HepG2 (cell line): ENCODE data around the gene ZNF132. TPM values are rescaled to one million over a fixed set of nuclear protein-coding genes. Genes with fewer than 3 reads are reported as not detected.

Source experiments
- AHR ChIP-seq: IDR thresholded peaks from 2 replicates; pipeline ENCODE4 v1.6.1; 2018; ENCODE audit warnings: missing genetic modification reagents, missing compliant biosample characterization
- ASH2L ChIP-seq: fragments of 300-600, 200-600 bp; sonication (generic); IDR thresholded peaks from 2 replicates; pipeline ENCODE4 v1.7.0; 2017; ENCODE audit warnings: low read depth, mild to moderate bottlenecking, moderate library complexity, mixed read lengths, low read length; ENCODE audit not compliant: insufficient read length
- CCDC6 ChIP-seq: sonication (generic); formaldehyde crosslinking; IDR thresholded peaks from 2 replicates; pipeline ENCODE4 v1.8.1; 2022; ENCODE audit warnings: mild to moderate bottlenecking, missing genetic modification reagents, moderate library complexity
- NCOA2 ChIP-seq: sonication (generic); formaldehyde crosslinking; IDR thresholded peaks from 2 replicates; pipeline ENCODE4 v1.8.0; 2022; ENCODE audit warnings: inconsistent platforms
- NR0B2 ChIP-seq: sonication (generic); formaldehyde crosslinking; IDR thresholded peaks from 2 replicates; pipeline ENCODE4 v1.4.0; 2020; ENCODE audit warnings: mild to moderate bottlenecking, missing genetic modification reagents
- ONECUT2 ChIP-seq: sonication (generic); formaldehyde crosslinking; IDR thresholded peaks from 2 replicates; pipeline ENCODE4 v1.4.0; 2020; ENCODE audit warnings: missing genetic modification reagents
- PAXIP1 ChIP-seq: sonication (generic); formaldehyde crosslinking; conservative IDR thresholded peaks from 2 replicates; pipeline ENCODE4 v1.4.0; 2020; ENCODE audit warnings: mild to moderate bottlenecking, missing genetic modification reagents, moderate library complexity
- PBX3 ChIP-seq: sonication (generic); formaldehyde crosslinking; IDR thresholded peaks from 2 replicates; pipeline ENCODE4 v1.8.1; 2023; ENCODE audit warnings: missing genetic modification reagents, inconsistent platforms, borderline replicate concordance
- PITX1 ChIP-seq: sonication (generic); formaldehyde crosslinking; IDR thresholded peaks from 2 replicates; pipeline ENCODE4 v1.5.1; 2020; ENCODE audit warnings: mild to moderate bottlenecking, missing genetic modification reagents
- TEF ChIP-seq: sonication (generic); formaldehyde crosslinking; IDR thresholded peaks from 2 replicates; pipeline ENCODE4 v1.5.0; 2020; ENCODE audit warnings: missing genetic modification reagents
- TIGD3 ChIP-seq: sonication (generic); formaldehyde crosslinking; IDR thresholded peaks from 2 replicates; pipeline ENCODE4 v1.5.1; 2020; ENCODE audit warnings: mild to moderate bottlenecking, missing genetic modification reagents, borderline replicate concordance
- ZMYM4 ChIP-seq: sonication (generic); formaldehyde crosslinking; IDR thresholded peaks from 2 replicates; pipeline ENCODE4 v1.8.1; 2023; ENCODE audit warnings: mild to moderate bottlenecking, missing genetic modification reagents
- ZNF136 ChIP-seq: sonication (generic); formaldehyde crosslinking; IDR thresholded peaks from 2 replicates; pipeline ENCODE4 v1.8.1; 2022; ENCODE audit warnings: low read depth, mild to moderate bottlenecking, moderate library complexity, missing genetic modification reagents
- ZNF362 ChIP-seq: sonication (generic); formaldehyde crosslinking; IDR thresholded peaks from 2 replicates; pipeline ENCODE4 v1.4.0; 2020; ENCODE audit warnings: missing genetic modification reagents, mild to moderate bottlenecking, borderline replicate concordance
- ZNF737 ChIP-seq: sonication (generic); formaldehyde crosslinking; IDR thresholded peaks from 2 replicates; pipeline ENCODE4 v1.5.0; 2020; ENCODE audit warnings: missing genetic modification reagents, mild to moderate bottlenecking, borderline replicate concordance
- polyA plus RNA-seq, 8 experiments: library from polyadenylated mRNA; depleted of rRNA in 3 of 8; stranded (reverse) in 7 of 8; unstranded in 1 of 8; fragments of >200 nt; fragmentation: Illumina TruSeq in 4 of 8; extraction: Trizol in 4 of 8; gene quantifications; 2 replicates each; pipeline versions ENCODE4 v1.2.1 to v1.2.3, GENCODE V29; 2011 to 2016; ENCODE audit warnings: low read depth in 4 of 8, missing spikeins in 1 of 8, mixed read lengths in 1 of 8; ENCODE audit not compliant: insufficient read depth in 1 of 8
- total RNA-seq, 5 experiments: library from RNA; depleted of rRNA; stranded (reverse); fragments of >200 nt; fragmentation: Illumina TruSeq; extraction: Trizol; gene quantifications; 2 replicates each; pipeline ENCODE4 v1.2.3, GENCODE V29; 2016; ENCODE audit warnings: low read depth in 1 of 5
- TF ChIP-seq, protein P1 (sequence below): IDR thresholded peaks from 2 replicates; pipeline ENCODE4 v1.6.1; 2018; ENCODE audit warnings: missing genetic modification reagents, mild to moderate bottlenecking, missing compliant biosample characterization
- TF ChIP-seq, protein P2 (sequence below): IDR thresholded peaks from 2 replicates; pipeline ENCODE4 v1.6.1; 2016; ENCODE audit warnings: low read depth, borderline replicate concordance

The ZNF132 gene
- total and polyA plus RNA-seq, 2 of the 13 experiments (the other 11 are each of a cell fraction or from before 2014, with no cell fraction given): not detected

DNA sequence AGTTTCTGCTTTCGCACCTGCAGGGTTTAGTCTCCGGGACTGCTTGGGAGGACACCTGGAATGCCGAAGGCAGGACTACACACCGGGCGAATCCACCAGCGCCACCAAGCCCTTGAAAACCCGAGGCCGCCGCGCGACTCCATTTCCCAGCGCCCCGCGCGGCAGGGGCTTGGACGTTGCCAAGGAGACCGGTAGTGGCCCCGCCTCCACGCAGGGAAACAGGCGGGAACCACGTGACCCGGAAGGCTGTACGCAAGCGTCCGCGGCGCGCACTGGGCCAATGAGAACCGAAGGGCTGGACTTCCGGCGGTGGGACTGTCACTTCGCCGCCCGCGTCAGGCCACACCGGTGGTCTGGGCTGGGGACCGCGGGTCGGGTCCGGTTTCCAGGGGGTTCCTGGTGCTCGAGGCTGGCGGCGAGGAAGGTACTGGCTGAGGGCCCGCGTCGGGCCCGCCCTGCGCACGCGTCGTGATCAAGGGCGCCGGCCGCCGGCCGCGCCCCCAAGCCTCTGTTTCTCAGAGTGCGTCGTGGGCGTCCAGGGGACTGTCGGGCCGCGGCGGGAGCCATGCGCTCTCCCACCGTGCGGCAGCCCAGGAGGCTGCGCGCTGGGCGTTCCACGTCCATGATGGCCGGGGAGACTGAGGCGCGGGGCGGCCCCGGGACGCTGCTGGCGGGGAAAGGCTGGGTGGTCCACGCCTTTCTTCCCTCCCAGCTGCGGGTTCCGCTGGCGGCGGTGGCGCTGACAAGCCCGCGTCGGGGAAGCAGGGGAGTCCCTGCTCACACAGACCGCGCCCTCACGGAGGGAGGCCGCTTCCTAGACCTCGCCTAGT, 27.0 kb upstream of the ZNF132 start, which contains the start of gene ZNF324 (continued):
- no peak for TF ChIP-seq ZNF136
- no peak for TF ChIP-seq ASH2L
- TF ChIP-seq, protein P1, sequence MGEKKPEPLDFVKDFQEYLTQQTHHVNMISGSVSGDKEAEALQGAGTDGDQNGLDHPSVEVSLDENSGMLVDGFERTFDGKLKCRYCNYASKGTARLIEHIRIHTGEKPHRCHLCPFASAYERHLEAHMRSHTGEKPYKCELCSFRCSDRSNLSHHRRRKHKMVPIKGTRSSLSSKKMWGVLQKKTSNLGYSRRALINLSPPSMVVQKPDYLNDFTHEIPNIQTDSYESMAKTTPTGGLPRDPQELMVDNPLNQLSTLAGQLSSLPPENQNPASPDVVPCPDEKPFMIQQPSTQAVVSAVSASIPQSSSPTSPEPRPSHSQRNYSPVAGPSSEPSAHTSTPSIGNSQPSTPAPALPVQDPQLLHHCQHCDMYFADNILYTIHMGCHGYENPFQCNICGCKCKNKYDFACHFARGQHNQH: 0 out of 2 replicates have a peak, but pooled peaks have one; percentile 16
- no peak for TF ChIP-seq ZNF362 (CRISPR knock-in tag)
- TF ChIP-seq, protein P2, sequence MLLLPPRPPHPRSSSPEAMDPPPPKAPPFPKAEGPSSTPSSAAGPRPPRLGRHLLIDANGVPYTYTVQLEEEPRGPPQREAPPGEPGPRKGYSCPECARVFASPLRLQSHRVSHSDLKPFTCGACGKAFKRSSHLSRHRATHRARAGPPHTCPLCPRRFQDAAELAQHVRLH: no peak; the same call in 1 of the 2 replicates
- TF ChIP-seq ZMYM4 (CRISPR knock-in tag): no peak
- no peak; the same call in 1 of the 2 replicates for TF ChIP-seq PAXIP1 (CRISPR knock-in tag)
- no peak for TF ChIP-seq AHR (CRISPR knock-in tag)
- TF ChIP-seq TIGD3: no peak
- TF ChIP-seq NCOA2 (CRISPR knock-in tag): no peak
- TF ChIP-seq CCDC6 (CRISPR knock-in tag): no peak
- no peak for TF ChIP-seq TEF
- no peak for TF ChIP-seq ONECUT2 (CRISPR knock-in tag)
- TF ChIP-seq NR0B2: no peak
- no peak for TF ChIP-seq ZNF737
- no peak for TF ChIP-seq PBX3 (CRISPR knock-in tag)
- TF ChIP-seq PITX1 (CRISPR knock-in tag): no peak; the same call in 1 of the 2 replicates
